H9 (cell line): ENCODE data around the gene MT1H. TPM values are rescaled to one million over a fixed set of nuclear protein-coding genes. Genes with fewer than 3 reads are reported as not detected.

ENCODE experiments used
- DNase-seq: peaks from one replicate; pipeline ENCODE4 v3.0.0-alpha.2; 2017
- H2AFZ ChIP-seq: one replicate; pipeline ENCODE4 v1.6.1; 2013; ENCODE audit warnings: mild to moderate bottlenecking, low read length, control low read depth, moderate library complexity
- H2AK5ac ChIP-seq: 2 replicates; pipeline ENCODE4 v1.6.1; 2013; ENCODE audit warnings: low read length, control low read depth, mixed read lengths; ENCODE audit not compliant: insufficient read length
- H2BK120ac ChIP-seq: one replicate; pipeline ENCODE4 v1.6.1; 2013; ENCODE audit warnings: low read depth, mild to moderate bottlenecking, low read length, control low read depth, inconsistent platforms; ENCODE audit not compliant: poor library complexity, severe bottlenecking
- H2BK12ac ChIP-seq: 2 replicates; pipeline ENCODE4 v1.6.1; 2013; ENCODE audit warnings: low read length, control low read depth, mixed read lengths, low read depth; ENCODE audit not compliant: insufficient read length
- H2BK15ac ChIP-seq: 2 replicates; pipeline ENCODE4 v1.6.1; 2013; ENCODE audit warnings: low read depth, low read length, control low read depth
- H2BK20ac ChIP-seq: one replicate; pipeline ENCODE4 v1.6.1; 2013; ENCODE audit warnings: low read depth, mild to moderate bottlenecking, low read length, control low read depth, inconsistent platforms; ENCODE audit not compliant: poor library complexity, severe bottlenecking
- H2BK5ac ChIP-seq: 2 replicates; pipeline ENCODE4 v1.6.1; 2013; ENCODE audit warnings: low read length, control low read depth, mixed read lengths; ENCODE audit not compliant: insufficient read length
- H3K14ac ChIP-seq: 2 replicates; pipeline ENCODE4 v1.6.1; 2013; ENCODE audit warnings: low read length, control low read depth; ENCODE audit not compliant: insufficient read depth
- H3K18ac ChIP-seq: 2 replicates; pipeline ENCODE4 v1.6.1; 2013; ENCODE audit warnings: low read depth, mild to moderate bottlenecking, mixed read lengths, low read length, control low read depth; ENCODE audit not compliant: insufficient read length
- H3K23ac ChIP-seq: 2 replicates; pipeline ENCODE4 v1.6.1; 2013; ENCODE audit warnings: low read length, control low read depth, mixed read lengths, low read depth; ENCODE audit not compliant: insufficient read length
- H3K23me2 ChIP-seq: 2 replicates; pipeline ENCODE4 v1.6.1; 2013; ENCODE audit warnings: low read depth, mild to moderate bottlenecking, mixed read lengths, low read length, control low read depth; ENCODE audit not compliant: insufficient read length, poor library complexity, severe bottlenecking
- H3K27ac ChIP-seq: 2 replicates; pipeline ENCODE4 v1.5.1; 2013; ENCODE audit warnings: low read length, control low read depth, mixed read lengths, low read depth; ENCODE audit not compliant: insufficient read length
- H3K27me3 ChIP-seq: 2 replicates; pipeline ENCODE4 v1.6.1; 2013; ENCODE audit warnings: low read length, control low read depth, inconsistent platforms; ENCODE audit not compliant: insufficient read depth
- H3K4ac ChIP-seq: 2 replicates; pipeline ENCODE4 v1.6.1; 2013; ENCODE audit warnings: low read depth, mild to moderate bottlenecking, control low read depth, inconsistent platforms, low read length, moderate library complexity
- H3K4me1 ChIP-seq: 2 replicates; pipeline ENCODE4 v1.6.1; 2013; ENCODE audit warnings: low read length, control low read depth, inconsistent platforms; ENCODE audit not compliant: insufficient read depth
- H3K4me2 ChIP-seq: 2 replicates; pipeline ENCODE4 v1.6.1; 2013; ENCODE audit warnings: low read length, control low read depth, mixed read lengths; ENCODE audit not compliant: insufficient read length, insufficient read depth
- H3K56ac ChIP-seq: 2 replicates; pipeline ENCODE4 v1.6.1; 2013; ENCODE audit warnings: low read depth, mild to moderate bottlenecking, mixed read lengths, low read length, control low read depth; ENCODE audit not compliant: insufficient read length
- H3K79me1 ChIP-seq: 2 replicates; pipeline ENCODE4 v1.6.1; 2013; ENCODE audit warnings: low read depth, mild to moderate bottlenecking, moderate library complexity, low read length, control low read depth, inconsistent platforms; ENCODE audit not compliant: insufficient read depth, poor library complexity, severe bottlenecking
- H3K79me2 ChIP-seq: 2 replicates; pipeline ENCODE4 v1.6.1; 2013; ENCODE audit warnings: low read length, control low read depth, inconsistent platforms; ENCODE audit not compliant: insufficient read depth
- H3K9ac ChIP-seq: 2 replicates; pipeline ENCODE4 v1.6.1; 2013; ENCODE audit warnings: low read length, control low read depth, mixed read lengths; ENCODE audit not compliant: insufficient read length; ENCODE audit errors: extremely low read depth
- H3K9me3 ChIP-seq: one replicate; pipeline ENCODE4 v1.6.1; 2013; ENCODE audit warnings: low read depth, low read length, inconsistent platforms; ENCODE audit not compliant: control insufficient read depth
- H3T11ph ChIP-seq: one replicate; pipeline ENCODE4 v1.6.1; 2013; ENCODE audit warnings: mild to moderate bottlenecking, low read length, control low read depth, inconsistent platforms
- H4K20me1 ChIP-seq: one replicate; pipeline ENCODE4 v1.6.1; 2013; ENCODE audit not compliant: control insufficient read depth, insufficient read length, insufficient read depth
- H4K5ac ChIP-seq: 2 replicates; pipeline ENCODE4 v1.6.1; 2013; ENCODE audit warnings: low read depth, mild to moderate bottlenecking, mixed read lengths, low read length, control low read depth; ENCODE audit not compliant: insufficient read length
- H4K8ac ChIP-seq: replicated peaks from 2 replicates; pipeline ENCODE4 v1.6.1; 2013; ENCODE audit warnings: low read length, control low read depth, mixed read lengths, low read depth; ENCODE audit not compliant: insufficient read length
- H4K91ac ChIP-seq: 2 replicates; pipeline ENCODE4 v1.6.1; 2013; ENCODE audit warnings: low read depth, mild to moderate bottlenecking, moderate library complexity, mixed read lengths, low read length, control low read depth; ENCODE audit not compliant: insufficient read length
- H3K27ac Mint-ChIP-seq, 3 experiments: 2 replicates in 2 of 3; 3 replicates in 1 of 3; pipeline ENCODE4 v1.8.0; 2020 to 2021; ENCODE audit warnings: mixed read lengths in 3 of 3, mild to moderate bottlenecking in 1 of 3, moderate library complexity in 1 of 3
- H3K27me3 Mint-ChIP-seq: 2 replicates; pipeline ENCODE4 v1.8.0; 2021; ENCODE audit warnings: low read depth, mild to moderate bottlenecking, moderate library complexity, mixed read lengths
- H3K36me3 Mint-ChIP-seq, 3 experiments: 2 replicates in 2 of 3; 3 replicates in 1 of 3; pipeline ENCODE4 v1.8.0; 2020 to 2021; ENCODE audit warnings: low read depth in 3 of 3, mixed read lengths in 3 of 3; ENCODE audit not compliant: insufficient read depth in 1 of 3
- H3K4me1 Mint-ChIP-seq, 2 experiments: 2 replicates each; pipeline ENCODE4 v1.8.0; 2020; ENCODE audit warnings: mixed read lengths in 2 of 2
- H3K4me3 Mint-ChIP-seq, 2 experiments: 2 replicates in 1 of 2; 3 replicates in 1 of 2; pipeline ENCODE4 v1.8.0; 2020 to 2021; ENCODE audit warnings: mild to moderate bottlenecking in 2 of 2, mixed read lengths in 2 of 2, moderate library complexity in 1 of 2
- H3K9me3 Mint-ChIP-seq, 2 experiments: 2 replicates in 1 of 2; 3 replicates in 1 of 2; pipeline ENCODE4 v1.8.0; 2020; ENCODE audit warnings: mild to moderate bottlenecking in 2 of 2, mixed read lengths in 2 of 2, moderate library complexity in 1 of 2
- CTCF ChIP-seq: fragments of 200-600 bp; sonication (generic); conservative IDR thresholded peaks from 3 replicates; pipeline ENCODE4 v1.8.0; 2021; ENCODE audit warnings: antibody characterized with exemption, mild to moderate bottlenecking
- WGBS: extraction: QIAGEN DNeasy Blood & Tissue Kit; methylation state at CpG from one replicate; pipeline ENCODE4 v1.1.7; 2013; ENCODE audit warnings: missing lambda C conversion rate, low lambda C conversion rate, mixed read lengths; ENCODE audit not compliant: insufficient read length; ENCODE audit errors: extremely low coverage; 5-methylcytosine and 5-hydroxymethylcytosine counted together
- total RNA-seq: library from RNA; stranded (reverse); gene quantifications from 2 replicates; pipeline ENCODE4 v1.2.1, GENCODE V29; 2021

The MT1H gene
- total RNA-seq, 1 experiment from 2014 or later: 12.5 TPM

GRCh38 chr16:56711862-56712261 lies 42.2 kb downstream of the MT1H start:
- WGBS: no CpG with 5 or more reads among the region's 2 CpGs
- no peak for TF ChIP-seq CTCF

More at GRCh38 chr16:56711862-56712261, 42.2 kb downstream of the MT1H start:
- no peaks in the 10 kb centered on the region for H3K4me1 ChIP-seq
- H3K79me1 ChIP-seq: no peaks in the 10 kb centered on the region
- no peak overlapping the region for H3K18ac ChIP-seq
- H3K27ac ChIP-seq: no peak overlapping the region
- Mint-ChIP-seq H3K9me3 (peaks cover 0 to 4% of the 10 kb centered on the region in 2 experiments; a peak in 2 of 5 replicates), H3K27ac (no peak overlapping the region), H3K27me3 (peaks cover 38% of the 10 kb centered on the region), H3K4me3 (no peak overlapping the region), H3K36me3 (no peaks in the 10 kb centered on the region), H3K4me1 (peaks cover 19 to 22% of the 10 kb centered on the region in 2 experiments)
- DNase-seq: no peak
- H3K23ac ChIP-seq: no peak overlapping the region
- H3K4me2 ChIP-seq: no peak overlapping the region
- H2BK15ac ChIP-seq: no peak overlapping the region
- no peaks in the 10 kb centered on the region for H3K23me2 ChIP-seq
- H2BK120ac ChIP-seq: no peak overlapping the region
- H3K27me3 ChIP-seq: no peaks in the 10 kb centered on the region; the same call in 1 of the 2 replicates
- no peak overlapping the region for H2AFZ ChIP-seq
- H4K20me1 ChIP-seq: no peaks in the 10 kb centered on the region
- H3K14ac ChIP-seq: no peak overlapping the region
- H3T11ph ChIP-seq: no peak overlapping the region
- no peak overlapping the region for H2BK20ac ChIP-seq
- no peak overlapping the region for H2BK12ac ChIP-seq
- H2AK5ac ChIP-seq: no peak overlapping the region
- H3K9ac ChIP-seq: no peak overlapping the region
- no peaks in the 10 kb centered on the region for H3K79me2 ChIP-seq
- no peak overlapping the region for H3K4ac ChIP-seq
- no peak overlapping the region for H4K91ac ChIP-seq
- H4K8ac ChIP-seq: no peak overlapping the region
- H2BK5ac ChIP-seq: no peak overlapping the region
- no peak overlapping the region for H3K56ac ChIP-seq
- H4K5ac ChIP-seq: no peak overlapping the region
- H3K9me3 ChIP-seq: no peaks in the 10 kb centered on the region
